Caki2 (cell line): ENCODE results near the gene TMEM170A. TPM values are rescaled to one million over a fixed set of nuclear protein-coding genes. Genes with fewer than 3 reads are reported as not detected.
"Not testable (repeated sequence)": the region's sequence is repeated elsewhere in the genome, so short reads cannot be mapped to it uniquely, and the experiment has no call there.

Source experiments
- DNase-seq: peaks from one replicate; pipeline ENCODE4 v3.0.0-alpha.2; 2015; ENCODE audit warnings: low read depth
- in situ Hi-C: cut with HindIII; loops from 2 replicates; pipeline ENCODE4 v1.10.0; 2016; ENCODE audit warnings: low sequenced_read_pairs, low pct_unique_long_range_greater_than_20kb, mixed read lengths
- total RNA-seq: library from RNA; depleted of rRNA; stranded (reverse); fragments of >200 nt; shearing (Covaris generic); gene quantifications from 2 replicates; pipeline ENCODE4 v1.2.3, GENCODE V29; 2014; ENCODE audit warnings: low replicate concordance

The TMEM170A gene
- total RNA-seq, 1 experiment from 2014 or later, result 14.9 TPM

GRCh38 chr16:75458439-75458838 lies 6.0 kb downstream of the TMEM170A start:
- in situ Hi-C loops, result no loop called here
- DNase-seq, result no peak

GRCh38 chr16:75458029-75458428 lies 6.5 kb downstream of the TMEM170A start:
- no peak for DNase-seq
- in situ Hi-C loops, result no loop called here

GRCh38 chr16:75457485-75458021 lies 6.9 kb downstream of the TMEM170A start:
- DNase-seq, result no peak
- in situ Hi-C loops, result no loop called here

- in situ Hi-C loops, result no loop called here
- DNase-seq, result no peak
Measured at GRCh38 chr16:75456971-75457370, 7.5 kb downstream of the TMEM170A start.

- in situ Hi-C loops, DNase-seq: not testable (repeated sequence)
Measured at GRCh38 chr16:75456486-75456885, 8.0 kb downstream of the TMEM170A start.

GRCh38 chr16:75455677-75456076 lies 8.8 kb downstream of the TMEM170A start:
- in situ Hi-C loops, result no loop called here
- no peak for DNase-seq

- no peak for DNase-seq
- in situ Hi-C loops, result no loop called here
Measured at GRCh38 chr16:75452464-75453190, 11.9 kb downstream of the TMEM170A start.

- in situ Hi-C loops, result no loop called here
Measured at GRCh38 chr16:75446416-75446815, 18.1 kb downstream of the TMEM170A start.

GRCh38 chr16:75445298-75445697 lies 19.2 kb downstream of the TMEM170A start:
- no peak for DNase-seq
- in situ Hi-C loops, result no loop called here

More at GRCh38 chr16:75446416-75446815, 18.1 kb downstream of the TMEM170A start:
- DNase-seq, result no peak

GRCh38 chr16:75443298-75443697 lies 21.2 kb downstream of the TMEM170A start:
- in situ Hi-C loops, result no loop called here
- no peak for DNase-seq

- DNase-seq, result peak; percentile 86
Measured at GRCh38 chr16:75433732-75434413, 30.6 kb downstream of the TMEM170A start.

GRCh38 chr16:75432828-75433731 lies 31.4 kb downstream of the TMEM170A start, which contains the start of gene CFDP1:
Gene CFDP1, minus strand, starts transcription at chr16:75433503. Its CDS starts 151 bp downstream, at chr16:75433352.
- in situ Hi-C loops, result no loop called here
- peak; percentile 87 for DNase-seq

More at GRCh38 chr16:75433732-75434413, 30.6 kb downstream of the TMEM170A start:
- in situ Hi-C loops, result no loop called here

- in situ Hi-C loops, result no loop called here
- DNase-seq, result no peak
Measured at GRCh38 chr16:75429621-75430403, 34.7 kb downstream of the TMEM170A start.

- peak; percentile 27 for DNase-seq
Measured at GRCh38 chr16:75426524-75426923, 38.0 kb downstream of the TMEM170A start.

GRCh38 chr16:75424105-75424762 lies 40.3 kb downstream of the TMEM170A start:
- in situ Hi-C loops, result not testable (repeated sequence)
- DNase-seq, result peak; percentile 46

More at GRCh38 chr16:75426524-75426923, 38.0 kb downstream of the TMEM170A start:
- in situ Hi-C loops, result not testable (repeated sequence)

- no peak for DNase-seq
- in situ Hi-C loops, result no loop called here
Measured at GRCh38 chr16:75423723-75424104, 40.8 kb downstream of the TMEM170A start.

- in situ Hi-C loops, result no loop called here
- no peak for DNase-seq
Measured at GRCh38 chr16:75421820-75422126, 42.7 kb downstream of the TMEM170A start.
